HG02870 (cell line): ENCODE data around the gene PTPRE.

Experiments
- ATAC-seq: cut with Tn5 transposase; IDR thresholded peaks from one replicate; pipeline ENCODE4 v1.9.1; 2021; ENCODE audit warnings: mild to moderate bottlenecking, moderate library complexity; ENCODE audit not compliant: unreplicated experiment

Gene PTPRE

GRCh38 chr10:128055061-128055868, 148.4 kb downstream of the PTPRE start:
- no peak for ATAC-seq

GRCh38 chr10:128056303-128057050, 149.6 kb downstream of the PTPRE start:
- ATAC-seq: no peak

GRCh38 chr10:128058106-128058749, 151.3 kb downstream of the PTPRE start:
- no peak for ATAC-seq

- no peak for ATAC-seq
Measured at GRCh38 chr10:128058750-128059134, 151.8 kb downstream of the PTPRE start.

- ATAC-seq: no peak
Measured at GRCh38 chr10:128059266-128059981, 152.5 kb downstream of the PTPRE start.

- no peak for ATAC-seq
Measured at GRCh38 chr10:128059982-128060293, 153.0 kb downstream of the PTPRE start.

- no peak for ATAC-seq
Measured at GRCh38 chr10:128060341-128061250, 153.7 kb downstream of the PTPRE start.

GRCh38 chr10:128061306-128062300, 154.7 kb downstream of the PTPRE start:
- ATAC-seq: no peak

- no peak for ATAC-seq
Measured at GRCh38 chr10:128062331-128062880, 155.5 kb downstream of the PTPRE start.

GRCh38 chr10:128062881-128063563, 156.1 kb downstream of the PTPRE start:
- peak; percentile 46 for ATAC-seq

GRCh38 chr10:128063736-128064107, 156.8 kb downstream of the PTPRE start:
- peak; percentile 31 for ATAC-seq

GRCh38 chr10:128064108-128064969, 157.4 kb downstream of the PTPRE start:
- ATAC-seq: peak; percentile 26

GRCh38 chr10:128064970-128065580, 158.2 kb downstream of the PTPRE start:
- peak; percentile 37 for ATAC-seq

- no peak for ATAC-seq
Measured at GRCh38 chr10:128065881-128066534, 159.1 kb downstream of the PTPRE start.

- ATAC-seq: no peak
Measured at GRCh38 chr10:128066870-128067382, 160.0 kb downstream of the PTPRE start.
